ENCODE data around the gene DSP. TPM values are rescaled to one million over a fixed set of nuclear protein-coding genes. Genes with fewer than 3 reads are reported as not detected.

Gene DSP
- total and polyA plus RNA-seq, 2 experiments from 2014 or later: 16.8 to 43.7 TPM

- Histone ChIP-seq H3K79me2 (replicated peaks; ENCODE audit: insufficient read depth) (no peaks in the 10 kb centered on the region), H3K27me3 (ENCODE audit: insufficient read depth) (no peaks in the 10 kb centered on the region), H3K4me2 (no peak overlapping the region), H3K36me3 (ENCODE audit: insufficient read depth) (no peaks in the 10 kb centered on the region), H3K4me3 (no peak overlapping the region), H2AFZ (peak overlapping the region; percentile 14; the same call in 1 of the 2 replicates), H3K9me2 (ENCODE audit: insufficient read depth) (no peaks in the 10 kb centered on the region), H3F3A (replicated peaks; ENCODE audit: low read depth) (no peaks in the 10 kb centered on the region), H3K27ac (ENCODE audit: low read depth) (no peak overlapping the region), H4K20me1 (replicated peaks; ENCODE audit: insufficient read depth) (no peaks in the 10 kb centered on the region), H3K4me1 (ENCODE audit: insufficient read depth) (no peaks in the 10 kb centered on the region)
- Mint-ChIP-seq H3K4me1 (peaks cover under 1% of the 10 kb centered on the region; the same call in 2 of the 3 replicates), H3K27me3 (ENCODE audit: insufficient read depth, low read depth, poor library complexity) (no peaks in the 10 kb centered on the region), H3K4me3 (no peak overlapping the region), H3K9me3 (no peaks in the 10 kb centered on the region), H3K36me3 (ENCODE audit: low read depth) (no peaks in the 10 kb centered on the region), H3K27ac (no peak overlapping the region)
- ATAC-seq: peak; percentile 82
- peak; percentile 49 for DNase-seq (ENCODE audit: low spot score)
- no peak for TF ChIP-seq ZNF114 (CRISPR knock-in tag; IDR thresholded peaks at IDR 0.05)
Observed at GRCh38 chr6:7630792-7631191, 89.3 kb downstream of the DSP start.

GRCh38 chr6:7631466-7631865, 90.0 kb downstream of the DSP start:
- Histone ChIP-seq H3K27ac (ENCODE audit: low read depth) (no peak overlapping the region), H4K20me1 (replicated peaks; ENCODE audit: insufficient read depth) (no peaks in the 10 kb centered on the region), H3K9me2 (ENCODE audit: insufficient read depth) (no peaks in the 10 kb centered on the region), H3K27me3 (ENCODE audit: insufficient read depth) (no peaks in the 10 kb centered on the region), H3K36me3 (ENCODE audit: insufficient read depth) (no peaks in the 10 kb centered on the region), H3K4me1 (ENCODE audit: insufficient read depth) (no peaks in the 10 kb centered on the region), H3K4me2 (no peak overlapping the region), H3K4me3 (no peak overlapping the region), H2AFZ (no peak overlapping the region), H3K79me2 (replicated peaks; ENCODE audit: insufficient read depth) (no peaks in the 10 kb centered on the region), H3F3A (replicated peaks; ENCODE audit: low read depth) (no peaks in the 10 kb centered on the region)
- ATAC-seq (no peak), DNase-seq (ENCODE audit: low spot score) (no peak)
- Mint-ChIP-seq H3K27me3 (ENCODE audit: insufficient read depth, low read depth, poor library complexity) (peaks cover 2% of the 10 kb centered on the region), H3K9me3 (no peaks in the 10 kb centered on the region), H3K27ac (no peak overlapping the region), H3K36me3 (ENCODE audit: low read depth) (no peaks in the 10 kb centered on the region), H3K4me1 (no peaks in the 10 kb centered on the region; the same call in 2 of the 3 replicates), H3K4me3 (no peak overlapping the region)
- no peak for TF ChIP-seq ZNF331 (CRISPR knock-in tag; IDR thresholded peaks at IDR 0.05; ENCODE audit: low read depth)

GRCh38 chr6:7632501-7633290, 91.2 kb downstream of the DSP start:
- Mint-ChIP-seq H3K4me3 (no peak overlapping the region), H3K36me3 (ENCODE audit: low read depth) (no peaks in the 10 kb centered on the region), H3K27me3 (ENCODE audit: insufficient read depth, low read depth, poor library complexity) (peaks cover 2% of the 10 kb centered on the region), H3K4me1 (no peaks in the 10 kb centered on the region; the same call in 2 of the 3 replicates), H3K27ac (no peak overlapping the region), H3K9me3 (no peaks in the 10 kb centered on the region)
- Histone ChIP-seq H3K4me3 (no peak overlapping the region), H3K36me3 (ENCODE audit: insufficient read depth) (no peaks in the 10 kb centered on the region), H3F3A (replicated peaks; ENCODE audit: low read depth) (no peaks in the 10 kb centered on the region), H3K27me3 (ENCODE audit: insufficient read depth) (no peaks in the 10 kb centered on the region), H3K27ac (ENCODE audit: low read depth) (no peak overlapping the region), H3K79me2 (replicated peaks; ENCODE audit: insufficient read depth) (no peaks in the 10 kb centered on the region), H3K4me2 (no peak overlapping the region), H3K4me1 (ENCODE audit: insufficient read depth) (no peaks in the 10 kb centered on the region), H3K9me2 (ENCODE audit: insufficient read depth) (no peaks in the 10 kb centered on the region), H4K20me1 (replicated peaks; ENCODE audit: insufficient read depth) (no peaks in the 10 kb centered on the region), H2AFZ (no peak overlapping the region)
- ATAC-seq: no peak
- no peak for DNase-seq (ENCODE audit: low spot score)
- TF ChIP-seq REST (IDR thresholded peaks at IDR 0.05; ENCODE audit: unreplicated experiment) (no peak), CTCF (conservative IDR thresholded peaks at IDR 0.05; ENCODE audit: low read depth in 2 of 2) (no peak), POLR2AphosphoS5 (IDR thresholded peaks at IDR 0.05; ENCODE audit: low read depth) (no peak), JUNB (IDR thresholded peaks at IDR 0.05; ENCODE audit: unreplicated experiment) (no peak), CREB1 (CRISPR knock-in tag; IDR thresholded peaks at IDR 0.05; ENCODE audit: low read depth) (no peak), EZH2 (IDR thresholded peaks at IDR 0.05; ENCODE audit: low read depth, unreplicated experiment) (no peak), ETS1 (IDR thresholded peaks at IDR 0.05) (no peak), STAT1 (IDR thresholded peaks at IDR 0.05; ENCODE audit: unreplicated experiment) (no peak), ZNF114 (CRISPR knock-in tag; IDR thresholded peaks at IDR 0.05) (no peak), ZNF331 (CRISPR knock-in tag; IDR thresholded peaks at IDR 0.05; ENCODE audit: low read depth) (no peak), NANOG (IDR thresholded peaks at IDR 0.05; ENCODE audit: borderline replicate concordance) (no peak), EZH2phosphoT487 (IDR thresholded peaks at IDR 0.05; ENCODE audit: unreplicated experiment) (no peak)

All from GM23338 (cell line).